Femur (tissue), 1 donor: Measurements from ENCODE around the gene P2RY2.
"Not testable (repeated sequence)": the region's sequence is repeated elsewhere in the genome, so short reads cannot be mapped to it uniquely, and the experiment has no call there.

ENCODE experiments used
- DNase-seq: peaks from one replicate; pipeline ENCODE4 v3.0.0-alpha.2; 2017

The P2RY2 gene

GRCh38 chr11:73189315-73189714 lies 28.8 kb upstream of the P2RY2 start:
- DNase-seq: peak; percentile 58

- no peak for DNase-seq
Observed at GRCh38 chr11:73189723-73190556, 28.1 kb upstream of the P2RY2 start.

- no peak for DNase-seq
Observed at GRCh38 chr11:73190557-73190885, 27.6 kb upstream of the P2RY2 start.

GRCh38 chr11:73191151-73191550 lies 26.9 kb upstream of the P2RY2 start:
- DNase-seq: no peak

GRCh38 chr11:73192272-73192671 lies 25.8 kb upstream of the P2RY2 start:
- no peak for DNase-seq

GRCh38 chr11:73193251-73194033 lies 24.6 kb upstream of the P2RY2 start:
- no peak for DNase-seq

- DNase-seq: no peak
Observed at GRCh38 chr11:73194034-73194507, 24.0 kb upstream of the P2RY2 start.

- no peak for DNase-seq
Observed at GRCh38 chr11:73194593-73194992, 23.5 kb upstream of the P2RY2 start.

GRCh38 chr11:73195191-73196007 lies 22.7 kb upstream of the P2RY2 start:
- DNase-seq: no peak

GRCh38 chr11:73196576-73196975 lies 21.5 kb upstream of the P2RY2 start:
- no peak for DNase-seq

GRCh38 chr11:73197348-73197747 lies 20.7 kb upstream of the P2RY2 start:
- DNase-seq: no peak

GRCh38 chr11:73197787-73198186 lies 20.3 kb upstream of the P2RY2 start:
- not testable (repeated sequence) for DNase-seq

GRCh38 chr11:73198677-73199076 lies 19.4 kb upstream of the P2RY2 start:
- no peak for DNase-seq

- no peak for DNase-seq
Observed at GRCh38 chr11:73199446-73199845, 18.6 kb upstream of the P2RY2 start.

GRCh38 chr11:73200256-73200655 lies 17.8 kb upstream of the P2RY2 start:
- DNase-seq: no peak

- DNase-seq: no peak
Observed at GRCh38 chr11:73201249-73201648, 16.8 kb upstream of the P2RY2 start.

- no peak for DNase-seq
Observed at GRCh38 chr11:73201888-73202780, 15.9 kb upstream of the P2RY2 start.

GRCh38 chr11:73203322-73203721 lies 14.8 kb upstream of the P2RY2 start:
- no peak for DNase-seq

- DNase-seq: no peak
Observed at GRCh38 chr11:73203790-73204189, 14.3 kb upstream of the P2RY2 start.

- DNase-seq: peak; percentile 45
Observed at GRCh38 chr11:73204711-73205121, 13.4 kb upstream of the P2RY2 start.

- DNase-seq: no peak
Observed at GRCh38 chr11:73205661-73206343, 12.3 kb upstream of the P2RY2 start.

GRCh38 chr11:73206801-73207200 lies 11.3 kb upstream of the P2RY2 start:
- DNase-seq: no peak
